Omental fat pad (tissue), 4 donors: Measurements from ENCODE around the gene TMEM150C. TPM values are rescaled to one million over a fixed set of nuclear protein-coding genes. Genes with fewer than 3 reads are reported as not detected.
A peak's percentile ranks its signal among the peaks of the same experiment; 100 is the strongest.
"Not testable (repeated sequence)": the region's sequence is repeated elsewhere in the genome, so short reads cannot be mapped to it uniquely, and the experiment has no call there.

ENCODE experiments used
- ATAC-seq: fragments of 150-250 bp; one replicate; pipeline ENCODE4 v1.9.1; 2016; ENCODE audit warnings: mild to moderate bottlenecking, moderate library complexity; ENCODE audit not compliant: low FRiP score
- DNase-seq: peaks from one replicate; pipeline ENCODE4 v3.0.0-alpha.2; 2019; ENCODE audit warnings: low spot score
- CTCF ChIP-seq, 3 donors: fragments of 450-650 bp; IDR thresholded peaks; one replicate each; pipeline ENCODE4 v1.5.1; 2016 to 2017; ENCODE audit warnings: antibody characterized with exemption in 3 of 3, mild to moderate bottlenecking in 3 of 3, moderate library complexity in 2 of 3
- total RNA-seq, 4 donors: library from RNA; depleted of rRNA; stranded (reverse); fragments of >200 nt; gene quantifications; one replicate each; pipeline ENCODE4 v1.1.0, GENCODE V29; 2016

The TMEM150C gene
- total RNA-seq, 4 donors from 2014 or later, result 14.4 to 92.4 (median 26.8) TPM

DNA sequence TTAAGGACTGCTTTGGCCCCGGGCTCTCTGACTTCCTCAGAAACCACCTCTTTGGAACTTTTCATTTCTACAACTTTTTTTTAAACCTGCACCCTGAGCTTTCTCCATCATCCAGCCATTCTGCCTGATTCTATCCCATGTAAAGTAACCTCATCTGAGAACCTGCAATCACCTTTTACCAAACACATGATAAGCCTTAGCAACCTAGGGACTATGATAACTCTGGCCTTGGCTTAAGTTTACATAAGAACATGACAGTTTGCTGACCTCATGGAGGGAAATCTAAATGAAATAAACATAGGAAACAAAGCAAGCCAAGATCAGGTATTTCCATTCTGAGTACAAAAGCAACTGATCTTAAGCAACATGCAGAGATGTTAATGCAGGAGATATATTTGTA lies 15.7 kb upstream of the TMEM150C start:
- ATAC-seq (no peak), DNase-seq (no peak)
- TF ChIP-seq CTCF (IDR thresholded peaks at IDR 0.05), result no peak

GRCh38 chr4:82569727-82570126 lies 7.9 kb upstream of the TMEM150C start:
- TF ChIP-seq CTCF (IDR thresholded peaks at IDR 0.05), result no peak
- no peak for ATAC-seq
- no peak for DNase-seq

GRCh38 chr4:82569076-82569475 lies 7.3 kb upstream of the TMEM150C start:
- no peak for TF ChIP-seq CTCF (IDR thresholded peaks at IDR 0.05)
- DNase-seq (no peak), ATAC-seq (no peak)

GRCh38 chr4:82567444-82567843 lies 5.7 kb upstream of the TMEM150C start:
- ATAC-seq, result no peak
- no peak for DNase-seq
- no peak for TF ChIP-seq CTCF (IDR thresholded peaks at IDR 0.05)

GRCh38 chr4:82562564-82562854 lies 721 bp upstream of the TMEM150C start:
- ATAC-seq (no peak), DNase-seq (no peak)
- TF ChIP-seq CTCF (IDR thresholded peaks at IDR 0.05), result no peak

DNA sequence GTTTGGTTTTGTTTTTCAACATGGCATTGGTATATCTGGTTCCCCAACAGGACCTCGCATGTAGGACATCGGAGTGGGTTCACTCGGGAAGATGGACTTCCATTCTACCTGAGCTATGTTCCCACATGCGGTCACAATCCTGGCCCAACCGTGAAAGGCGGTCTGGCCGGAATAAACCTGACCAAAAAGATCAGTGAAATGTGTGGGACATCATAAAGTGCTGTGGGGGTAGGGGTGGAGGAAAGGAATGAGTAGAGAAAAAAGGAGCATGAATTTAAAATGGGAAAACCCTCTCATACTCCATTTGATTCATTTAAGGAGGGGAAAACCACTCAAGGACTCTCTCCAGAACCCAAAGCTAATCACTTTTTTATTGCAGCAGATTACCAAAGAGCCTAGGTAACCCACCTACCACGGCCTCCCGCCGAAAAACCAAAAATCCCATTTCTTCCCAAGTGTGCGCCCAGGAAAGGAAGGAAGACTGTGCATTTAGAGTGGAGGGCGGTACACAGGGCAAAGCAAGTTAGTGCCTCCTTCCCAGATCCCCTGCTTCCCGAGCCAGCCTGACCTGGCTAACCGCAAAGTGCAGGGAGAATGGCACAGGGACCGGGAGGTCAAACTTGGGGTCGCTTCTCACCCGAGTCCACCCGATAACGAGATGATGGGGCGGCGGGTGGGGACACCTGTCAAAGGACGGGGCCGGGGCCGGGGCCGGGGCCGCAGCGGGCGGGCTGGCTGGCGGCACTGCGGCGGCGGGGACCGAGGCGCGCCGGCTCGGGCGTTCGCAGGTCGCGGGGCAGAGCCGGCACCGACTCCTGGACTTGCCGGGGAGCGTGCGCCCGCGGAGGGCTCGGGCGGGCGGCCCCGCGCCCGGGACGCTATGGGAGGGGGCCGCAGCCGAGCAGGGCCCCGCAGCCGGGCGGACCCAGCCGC lies 669 bp downstream of the TMEM150C start:
- TF ChIP-seq CTCF (IDR thresholded peaks at IDR 0.05), result no peak
- DNase-seq, result no peak
- peak; percentile 50 for ATAC-seq

- no peak for ATAC-seq
- no peak for DNase-seq
- no peak for TF ChIP-seq CTCF (IDR thresholded peaks at IDR 0.05)
Observed at GRCh38 chr4:82559735-82560120, 2.1 kb downstream of the TMEM150C start.

GRCh38 chr4:82559090-82559734 lies 2.6 kb downstream of the TMEM150C start:
- not testable (repeated sequence) for DNase-seq, ATAC-seq
